CD8-positive, alpha-beta memory T cell (primary cell): ENCODE results near the gene SCNM1. TPM values are rescaled to one million over a fixed set of nuclear protein-coding genes. Genes with fewer than 3 reads are reported as not detected.
A peak's percentile ranks its signal among the peaks of the same experiment; 100 is the strongest.

Experiments
- CTCF ChIA-PET: fragments of 350-600 bp; sonication (Branson Sonifier 250); formaldehyde crosslinking; loops from one replicate; lab custom pipeline; 2021; ENCODE audit warnings: antibody characterized with exemption; lab: Charles Lee
- POLR2A ChIA-PET: fragments of 350-600 bp; sonication (Branson Sonifier 250); formaldehyde crosslinking; loops from one replicate; lab custom pipeline; 2021; ENCODE audit warnings: antibody characterized with exemption; lab: Charles Lee
- DNase-seq, 5 donors: peaks; one replicate each; pipeline versions ENCODE4 v3.0.0 to v3.0.0-alpha.2; 2020 to 2022; ENCODE audit warnings: mixed read lengths in 1 of 5
- H3K27ac ChIP-seq: one replicate; pipeline ENCODE4 v1.7.0; 2013; ENCODE audit warnings: low read depth, mild to moderate bottlenecking, low read length, moderate library complexity
- H3K27me3 ChIP-seq: 2 replicates; pipeline ENCODE4 v1.7.0; 2013; ENCODE audit warnings: low read length, mild to moderate bottlenecking; ENCODE audit not compliant: insufficient read depth, poor library complexity, severe bottlenecking
- H3K36me3 ChIP-seq: 2 replicates; pipeline ENCODE4 v1.7.0; 2013; ENCODE audit warnings: mild to moderate bottlenecking, low read length, moderate library complexity; ENCODE audit not compliant: insufficient read depth
- H3K4me1 ChIP-seq: 2 replicates; pipeline ENCODE4 v1.7.0; 2013; ENCODE audit warnings: mild to moderate bottlenecking, low read length, moderate library complexity; ENCODE audit not compliant: insufficient read depth
- H3K4me3 ChIP-seq: 2 replicates; pipeline ENCODE4 v1.7.0; 2013; ENCODE audit warnings: mild to moderate bottlenecking, low read length
- H3K9me3 ChIP-seq: 2 replicates; pipeline ENCODE4 v1.7.0; 2013; ENCODE audit warnings: mild to moderate bottlenecking, low read length
- H3K27ac Mint-ChIP-seq, 8 donors: one replicate each; pipeline ENCODE4 v1.8.0; 2020 to 2021; ENCODE audit warnings: mixed read lengths in 8 of 8, mild to moderate bottlenecking in 6 of 8, inconsistent platforms in 3 of 8, moderate library complexity in 3 of 8
- H3K27me3 Mint-ChIP-seq, 2 donors: one replicate each; pipeline ENCODE4 v1.8.0; 2020 to 2021; ENCODE audit warnings: mixed read lengths in 2 of 2, mild to moderate bottlenecking in 1 of 2, moderate library complexity in 1 of 2
- H3K36me3 Mint-ChIP-seq, 3 donors: one replicate each; pipeline ENCODE4 v1.8.0; 2020 to 2021; ENCODE audit warnings: mixed read lengths in 3 of 3, inconsistent platforms in 1 of 3, mild to moderate bottlenecking in 1 of 3
- H3K4me1 Mint-ChIP-seq, 3 donors: one replicate each; pipeline ENCODE4 v1.8.0; 2020 to 2021; ENCODE audit warnings: mixed read lengths in 3 of 3, inconsistent platforms in 1 of 3, mild to moderate bottlenecking in 1 of 3
- H3K4me3 Mint-ChIP-seq, 7 donors: one replicate each; pipeline ENCODE4 v1.8.0; 2020 to 2021; ENCODE audit warnings: mixed read lengths in 7 of 7, mild to moderate bottlenecking in 6 of 7, moderate library complexity in 4 of 7, inconsistent platforms in 2 of 7
- H3K9me3 Mint-ChIP-seq, 5 donors: one replicate each; pipeline ENCODE4 v1.8.0; 2020 to 2022; ENCODE audit warnings: mixed read lengths in 5 of 5, mild to moderate bottlenecking in 3 of 5, moderate library complexity in 2 of 5, inconsistent platforms in 1 of 5
- polyA plus RNA-seq: library from polyadenylated mRNA; unstranded; fragments of 300-500 nt; fragmentation: Illumina TruSeq; gene quantifications from one replicate; pipeline ENCODE4 v1.2.3, GENCODE V29; 2021
- total RNA-seq, 2 experiments: library from RNA; stranded (reverse); gene quantifications; one replicate each; pipeline ENCODE4 v1.2.3, GENCODE V29; 2021

Gene SCNM1
- total and polyA plus RNA-seq, 3 experiments from 2014 or later: 58.4 to 90.9 (median 86.3) TPM

GRCh38 chr1:151133018-151133806 is 32.7 kb upstream of the SCNM1 start:
- no peak overlapping the region for H3K27ac ChIP-seq
- H3K27me3 Mint-ChIP-seq: peaks cover 8 to 13% of the 10 kb centered on the region in 2 donors
- H3K9me3 ChIP-seq: no peaks in the 10 kb centered on the region
- no peaks in the 10 kb centered on the region for H3K27me3 ChIP-seq
- peaks cover 11% of the 10 kb centered on the region for H3K4me1 ChIP-seq
- H3K9me3 Mint-ChIP-seq: no peaks in the 10 kb centered on the region
- POLR2A ChIA-PET: no interaction called here
- H3K36me3 Mint-ChIP-seq: peaks cover 0 to 5% (median 2%) of the 10 kb centered on the region in 3 donors
- H3K36me3 ChIP-seq: no peaks in the 10 kb centered on the region
- no peak for DNase-seq
- CTCF ChIA-PET: interaction anchor here (1.2 kb wide), 1 partner anchor 109 kb away, joined by 3 read pairs; no protein-coding TSS in a partner anchor
- H3K4me3 Mint-ChIP-seq: no peak overlapping the region
- H3K4me1 Mint-ChIP-seq: peaks cover 9 to 12% (median 11%) of the 10 kb centered on the region in 3 donors
- no peak overlapping the region for H3K27ac Mint-ChIP-seq
- no peak overlapping the region for H3K4me3 ChIP-seq

GRCh38 chr1:151134396-151134795 is 31.5 kb upstream of the SCNM1 start:
- Mint-ChIP-seq H3K36me3 (peaks cover 0 to 2% (median 0%) of the 10 kb centered on the region in 3 donors), H3K4me1 (peaks cover 9 to 12% (median 11%) of the 10 kb centered on the region in 3 donors), H3K4me3 (no peak overlapping the region), H3K27ac (no peak overlapping the region), H3K27me3 (peaks cover 8 to 13% of the 10 kb centered on the region in 2 donors), H3K9me3 (no peaks in the 10 kb centered on the region)
- Histone ChIP-seq H3K9me3 (no peaks in the 10 kb centered on the region), H3K27ac (no peak overlapping the region), H3K27me3 (no peaks in the 10 kb centered on the region), H3K36me3 (no peaks in the 10 kb centered on the region), H3K4me3 (no peak overlapping the region), H3K4me1 (peaks cover 11% of the 10 kb centered on the region)
- ChIA-PET CTCF (no interaction called here), POLR2A (no interaction called here)
- no peak for DNase-seq

GRCh38 chr1:151134991-151135390 is 31.0 kb upstream of the SCNM1 start:
- H3K9me3 Mint-ChIP-seq: no peaks in the 10 kb centered on the region
- H3K27me3 ChIP-seq: no peaks in the 10 kb centered on the region
- no peak overlapping the region for H3K27ac ChIP-seq
- no peaks in the 10 kb centered on the region for H3K9me3 ChIP-seq
- CTCF ChIA-PET: interaction anchor here (1.1 kb wide), 1 partner anchor 24 kb away, joined by 3 read pairs; no protein-coding TSS in a partner anchor
- H3K4me1 Mint-ChIP-seq: peaks cover 9 to 12% (median 11%) of the 10 kb centered on the region in 3 donors
- POLR2A ChIA-PET: no interaction called here
- H3K36me3 ChIP-seq: no peaks in the 10 kb centered on the region
- peaks cover 8 to 13% of the 10 kb centered on the region in 2 donors for H3K27me3 Mint-ChIP-seq
- peaks cover 0 to 2% (median 0%) of the 10 kb centered on the region in 3 donors for H3K36me3 Mint-ChIP-seq
- DNase-seq: no peak
- peaks cover 11% of the 10 kb centered on the region for H3K4me1 ChIP-seq
- H3K4me3 Mint-ChIP-seq: no peak overlapping the region
- H3K27ac Mint-ChIP-seq: peak overlapping the region in 1 of 8 donors; percentile 64
- no peak overlapping the region for H3K4me3 ChIP-seq

GRCh38 chr1:151135433-151136385 is 30.2 kb upstream of the SCNM1 start:
- Histone ChIP-seq H3K4me3 (no peak overlapping the region), H3K9me3 (no peaks in the 10 kb centered on the region), H3K27me3 (no peaks in the 10 kb centered on the region), H3K4me1 (peaks cover 7% of the 10 kb centered on the region), H3K27ac (no peak overlapping the region), H3K36me3 (no peaks in the 10 kb centered on the region)
- DNase-seq: no peak
- POLR2A ChIA-PET: no interaction called here
- Mint-ChIP-seq H3K36me3 (peaks cover 0 to 2% (median 0%) of the 10 kb centered on the region in 3 donors), H3K4me1 (peaks cover 6 to 11% (median 10%) of the 10 kb centered on the region in 3 donors), H3K9me3 (no peaks in the 10 kb centered on the region), H3K4me3 (no peak overlapping the region), H3K27ac (peak overlapping the region in 1 of 8 donors; percentile 27), H3K27me3 (peaks cover 5 to 9% of the 10 kb centered on the region in 2 donors)
- CTCF ChIA-PET: interaction anchor here (1.1 to 1.3 kb wide), 2 partner anchors 21 to 24 kb away, joined by 3 to 5 read pairs; partner anchors contain the start of gene TNFAIP8L2

GRCh38 chr1:151137789-151138188 is 28.2 kb upstream of the SCNM1 start:
- Histone ChIP-seq H3K27me3 (no peaks in the 10 kb centered on the region), H3K27ac (no peak overlapping the region), H3K4me1 (no peaks in the 10 kb centered on the region), H3K36me3 (no peaks in the 10 kb centered on the region), H3K4me3 (no peak overlapping the region), H3K9me3 (no peaks in the 10 kb centered on the region)
- Mint-ChIP-seq H3K4me1 (no peaks in the 10 kb centered on the region), H3K27me3 (peaks cover 0 to 2% of the 10 kb centered on the region in 2 donors), H3K9me3 (no peaks in the 10 kb centered on the region), H3K27ac (no peak overlapping the region), H3K4me3 (no peak overlapping the region), H3K36me3 (peaks cover 0 to 2% (median 0%) of the 10 kb centered on the region in 3 donors)
- CTCF ChIA-PET: interaction anchor here (1.2 kb wide), 1 partner anchor 56 kb away, joined by 3 read pairs; no protein-coding TSS in a partner anchor
- POLR2A ChIA-PET: no interaction called here
- DNase-seq: no peak

GRCh38 chr1:151142411-151143056 is 23.4 kb upstream of the SCNM1 start:
- Mint-ChIP-seq H3K9me3 (no peaks in the 10 kb centered on the region), H3K4me1 (peaks cover 10 to 23% (median 16%) of the 10 kb centered on the region in 3 donors)

GRCh38 chr1:151143057-151143435 is 22.9 kb upstream of the SCNM1 start:
- no peak overlapping the region for H3K4me3 ChIP-seq
- ChIA-PET POLR2A (no interaction called here), CTCF (interaction anchor here (1.2 to 2.4 kb wide), 3 partner anchors 12 to 43 kb away, joined by 3 to 9 read pairs (median 8); no protein-coding TSS in a partner anchor)
- Mint-ChIP-seq H3K27ac (no peak overlapping the region), H3K9me3 (no peaks in the 10 kb centered on the region), H3K4me1 (peaks cover 10 to 24% (median 18%) of the 10 kb centered on the region in 3 donors), H3K36me3 (peaks cover 0 to 3% (median 0%) of the 10 kb centered on the region in 3 donors), H3K4me3 (peak overlapping the region in 1 of 7 donors; percentile 44), H3K27me3 (no peaks in the 10 kb centered on the region)
- H3K9me3 ChIP-seq: no peaks in the 10 kb centered on the region
- no peak overlapping the region for H3K27ac ChIP-seq
- H3K36me3 ChIP-seq: no peaks in the 10 kb centered on the region
- DNase-seq: no peak
- no peaks in the 10 kb centered on the region for H3K27me3 ChIP-seq
- peaks cover 18% of the 10 kb centered on the region for H3K4me1 ChIP-seq

More at GRCh38 chr1:151142411-151143056, 23.4 kb upstream of the SCNM1 start:
- Mint-ChIP-seq H3K4me3 (no peak overlapping the region), H3K27me3 (no peaks in the 10 kb centered on the region), H3K27ac (no peak overlapping the region), H3K36me3 (peaks cover 0 to 3% (median 0%) of the 10 kb centered on the region in 3 donors)
- H3K4me3 ChIP-seq: no peak overlapping the region
- H3K4me1 ChIP-seq: peaks cover 18% of the 10 kb centered on the region
- ChIA-PET CTCF (interaction anchor here (2.0 to 2.4 kb wide), 2 partner anchors 13 to 42 kb away, joined by 5 to 9 read pairs; no protein-coding TSS in a partner anchor), POLR2A (interaction anchor here (0.6 kb wide), 1 partner anchor 14 kb away, joined by 3 read pairs; no protein-coding TSS in a partner anchor)
- no peak overlapping the region for H3K27ac ChIP-seq
- no peaks in the 10 kb centered on the region for H3K27me3 ChIP-seq
- no peaks in the 10 kb centered on the region for H3K9me3 ChIP-seq
- H3K36me3 ChIP-seq: no peaks in the 10 kb centered on the region
- no peak for DNase-seq
